GM12891 (cell line): Measurements from ENCODE around the gene TRAF6.

Experiments used
- POLR2AphosphoS5 ChIP-seq: IDR thresholded peaks from 2 replicates; pipeline ENCODE4 v1.6.1; 2011; ENCODE audit warnings: low read depth, low read length, control low read depth
- TAF1 ChIP-seq: IDR thresholded peaks from 2 replicates; pipeline ENCODE4 v1.6.1; 2011; ENCODE audit warnings: low read depth, low read length, control low read depth

DNA sequence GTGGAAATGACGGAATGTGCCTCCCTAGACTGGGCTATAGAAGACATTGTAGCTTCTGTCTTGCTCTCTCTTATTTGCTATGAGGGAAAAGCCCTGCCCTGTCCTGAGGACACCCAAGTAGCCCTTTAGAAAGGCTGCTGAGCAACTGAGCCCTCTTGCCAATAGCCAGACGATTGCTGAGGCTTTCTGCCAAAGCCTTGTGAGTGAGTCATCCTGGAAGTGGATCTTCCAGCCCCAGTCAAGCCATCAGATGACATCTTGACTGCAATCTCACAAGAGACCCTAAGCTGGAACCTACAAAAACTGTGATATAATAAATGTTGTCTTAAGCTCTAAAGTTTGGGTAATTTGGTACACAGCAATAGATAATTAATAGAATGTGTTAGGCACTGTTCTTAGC is 3.9 kb upstream of the TRAF6 start:
- no peak for TF ChIP-seq TAF1
- no peak for TF ChIP-seq POLR2AphosphoS5
